Mammary epithelial cell (primary cell): ENCODE data around the gene PIGH.

Source experiments
- CTCF ChIP-seq, 2 donors: IDR thresholded peaks in 1 of 2; conservative IDR thresholded peaks in 1 of 2; 2 replicates each; pipeline ENCODE4 v1.5.1; 2011 to 2012; ENCODE audit warnings: inconsistent platforms in 2 of 2, low read length in 2 of 2, mild to moderate bottlenecking in 2 of 2, control low read depth in 1 of 2, low read depth in 1 of 2; ENCODE audit not compliant: insufficient read depth in 1 of 2; ENCODE audit errors: extremely low read depth in 1 of 2
- EZH2 ChIP-seq: IDR thresholded peaks from 2 replicates; pipeline ENCODE4 v1.6.1; 2012; ENCODE audit warnings: low read length, inconsistent platforms, borderline replicate concordance

- TF ChIP-seq CTCF (conservative IDR thresholded peaks at IDR 0.05 in 1 of 2, IDR thresholded peaks at IDR 0.05 in 1 of 2; ENCODE audit: extremely low read depth in 1 of 2, insufficient read depth in 1 of 2, low read depth in 1 of 2, low read length in 2 of 2) (no peak), EZH2 (no peak)
Measured at GRCh38 chr14:67551123-67551522, 48.9 kb downstream of the PIGH start.
